Measurements from ENCODE around the gene CD2AP. TPM values are rescaled to one million over a fixed set of nuclear protein-coding genes. Genes with fewer than 3 reads are reported as not detected.

CD2AP gene
- total RNA-seq, 1 experiment from 2014 or later: 43.8 TPM

- BruUV-seq (replicated peaks): no TSS peak
- H3K36me3 ChIP-seq (ENCODE audit: control insufficient read depth in 1 of 2, insufficient read depth in 2 of 2, low read length in 2 of 2): no peaks in the 10 kb centered on the region
- ChIA-PET RAD21 (ENCODE audit: low non-redundant PET in 1 of 2, low total read pairs in 2 of 2, uncharacterized antibody in 2 of 2, unreplicated experiment in 2 of 2) (no interaction called here), POLR2A (no interaction called here), CTCF (no interaction called here)
- H3K4me2 ChIP-seq (ENCODE audit: low read length): no peak overlapping the region
- H2AFZ ChIP-seq (ENCODE audit: low read depth, low read length, poor library complexity, severe bottlenecking): no peak overlapping the region
- DNase-seq (ENCODE audit: low read depth, low spot score): no peak
- intact Hi-C loops (cut with micrococcal nuclease): no loop called here
- no peak for ATAC-seq
- no peak overlapping the region for H3K4me3 ChIP-seq (replicated peaks in 1 of 2; ENCODE audit: low read depth in 1 of 2, low read length in 2 of 2)
- no peaks in the 10 kb centered on the region for H3K9me3 ChIP-seq (ENCODE audit: control insufficient read depth in 1 of 2, insufficient read depth in 1 of 2, low read depth in 1 of 2, low read length in 2 of 2)
- no peaks in the 10 kb centered on the region for H3K27me3 ChIP-seq (ENCODE audit: insufficient read depth, low read length)
- H3K9ac ChIP-seq (ENCODE audit: low read length): no peak overlapping the region
- H4K20me1 ChIP-seq (ENCODE audit: insufficient read depth): no peaks in the 10 kb centered on the region
- no peaks in the 10 kb centered on the region for H3K9me2 ChIP-seq (ENCODE audit: insufficient read depth)
- no peaks in the 10 kb centered on the region for H3K79me2 ChIP-seq (ENCODE audit: insufficient read depth, low read length)
- H3K4me1 ChIP-seq (ENCODE audit: control insufficient read depth in 1 of 2, insufficient read depth in 2 of 2, low read length in 2 of 2): no peaks in the 10 kb centered on the region
- TF ChIP-seq ZNF274 (IDR thresholded peaks at IDR 0.05; ENCODE audit: low read depth, low read length): no peak
- no peak for TF ChIP-seq YY1 (IDR thresholded peaks at IDR 0.05; ENCODE audit: extremely low read depth, insufficient replicate concordance, low read depth, low read length)
- TF ChIP-seq EGR1 (IDR thresholded peaks at IDR 0.05; ENCODE audit: low read depth): no peak
- TF ChIP-seq SIN3A (IDR thresholded peaks at IDR 0.05; ENCODE audit: low read depth): no peak
- TF ChIP-seq RAD21 (IDR thresholded peaks at IDR 0.05; ENCODE audit: low read depth): no peak
- TF ChIP-seq CEBPB (IDR thresholded peaks at IDR 0.05; ENCODE audit: low read depth): no peak
- TF ChIP-seq, protein P1, sequence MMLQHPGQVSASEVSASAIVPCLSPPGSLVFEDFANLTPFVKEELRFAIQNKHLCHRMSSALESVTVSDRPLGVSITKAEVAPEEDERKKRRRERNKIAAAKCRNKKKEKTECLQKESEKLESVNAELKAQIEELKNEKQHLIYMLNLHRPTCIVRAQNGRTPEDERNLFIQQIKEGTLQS (IDR thresholded peaks at IDR 0.05): no peak
- TF ChIP-seq FOSL1 (IDR thresholded peaks at IDR 0.05; ENCODE audit: low read depth): no peak
- TF ChIP-seq, protein P2, sequence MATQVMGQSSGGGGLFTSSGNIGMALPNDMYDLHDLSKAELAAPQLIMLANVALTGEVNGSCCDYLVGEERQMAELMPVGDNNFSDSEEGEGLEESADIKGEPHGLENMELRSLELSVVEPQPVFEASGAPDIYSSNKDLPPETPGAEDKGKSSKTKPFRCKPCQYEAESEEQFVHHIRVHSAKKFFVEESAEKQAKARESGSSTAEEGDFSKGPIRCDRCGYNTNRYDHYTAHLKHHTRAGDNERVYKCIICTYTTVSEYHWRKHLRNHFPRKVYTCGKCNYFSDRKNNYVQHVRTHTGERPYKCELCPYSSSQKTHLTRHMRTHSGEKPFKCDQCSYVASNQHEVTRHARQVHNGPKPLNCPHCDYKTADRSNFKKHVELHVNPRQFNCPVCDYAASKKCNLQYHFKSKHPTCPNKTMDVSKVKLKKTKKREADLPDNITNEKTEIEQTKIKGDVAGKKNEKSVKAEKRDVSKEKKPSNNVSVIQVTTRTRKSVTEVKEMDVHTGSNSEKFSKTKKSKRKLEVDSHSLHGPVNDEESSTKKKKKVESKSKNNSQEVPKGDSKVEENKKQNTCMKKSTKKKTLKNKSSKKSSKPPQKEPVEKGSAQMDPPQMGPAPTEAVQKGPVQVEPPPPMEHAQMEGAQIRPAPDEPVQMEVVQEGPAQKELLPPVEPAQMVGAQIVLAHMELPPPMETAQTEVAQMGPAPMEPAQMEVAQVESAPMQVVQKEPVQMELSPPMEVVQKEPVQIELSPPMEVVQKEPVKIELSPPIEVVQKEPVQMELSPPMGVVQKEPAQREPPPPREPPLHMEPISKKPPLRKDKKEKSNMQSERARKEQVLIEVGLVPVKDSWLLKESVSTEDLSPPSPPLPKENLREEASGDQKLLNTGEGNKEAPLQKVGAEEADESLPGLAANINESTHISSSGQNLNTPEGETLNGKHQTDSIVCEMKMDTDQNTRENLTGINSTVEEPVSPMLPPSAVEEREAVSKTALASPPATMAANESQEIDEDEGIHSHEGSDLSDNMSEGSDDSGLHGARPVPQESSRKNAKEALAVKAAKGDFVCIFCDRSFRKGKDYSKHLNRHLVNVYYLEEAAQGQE (IDR thresholded peaks at IDR 0.05; ENCODE audit: low read depth): no peak
- no peak for TF ChIP-seq SRF (IDR thresholded peaks at IDR 0.05; ENCODE audit: low read depth)
- TF ChIP-seq EZH2phosphoT487 (IDR thresholded peaks at IDR 0.05; ENCODE audit: borderline replicate concordance): no peak
- no peak for TF ChIP-seq SP1 (IDR thresholded peaks at IDR 0.05; ENCODE audit: low read depth)
- TF ChIP-seq ZBTB33 (IDR thresholded peaks at IDR 0.05; ENCODE audit: extremely low read depth, insufficient replicate concordance, low read length): no peak
- H3K27ac ChIP-seq (ENCODE audit: low read depth, low read length): no peak overlapping the region
These were observed 38.3 kb upstream of the CD2AP start for GRCh38 chr6:47439348-47439668.
